Measurements from ENCODE around the gene FAR1.

Gene FAR1

DNA sequence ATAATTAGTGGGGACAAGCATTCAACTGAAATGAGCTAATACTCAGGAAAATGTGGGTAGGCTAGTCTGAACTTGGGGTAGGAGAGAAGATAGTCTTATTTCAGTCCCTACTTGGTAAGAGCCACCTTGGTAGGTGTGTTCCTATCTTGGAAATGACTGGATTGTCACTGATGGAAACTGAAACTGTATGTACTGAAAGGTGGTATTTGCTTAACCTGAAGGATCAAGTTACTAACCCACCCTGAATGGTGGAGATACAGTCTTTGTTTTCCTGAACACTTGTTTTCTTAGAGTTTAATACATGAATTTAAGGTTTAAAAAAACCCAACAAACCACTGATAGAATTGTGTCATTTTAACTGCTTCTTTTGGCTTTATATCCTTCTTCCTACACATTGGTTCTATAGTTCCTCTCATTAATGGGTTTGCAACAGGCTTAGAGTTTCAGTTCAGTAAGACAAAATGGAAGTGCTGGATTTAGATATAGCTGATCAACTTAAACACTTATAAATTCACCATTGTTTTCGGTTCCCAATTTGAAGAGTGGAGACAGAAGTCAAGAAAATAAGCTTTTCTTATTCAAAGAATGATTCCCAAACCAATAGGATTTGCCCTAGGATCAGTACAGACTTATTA is 4.2 kb downstream of the FAR1 start:
- DNase-seq: peak; percentile 90

- peak; percentile 95 for DNase-seq
Measured at GRCh38 chr11:13674799-13675509, 6.5 kb downstream of the FAR1 start.

DNA sequence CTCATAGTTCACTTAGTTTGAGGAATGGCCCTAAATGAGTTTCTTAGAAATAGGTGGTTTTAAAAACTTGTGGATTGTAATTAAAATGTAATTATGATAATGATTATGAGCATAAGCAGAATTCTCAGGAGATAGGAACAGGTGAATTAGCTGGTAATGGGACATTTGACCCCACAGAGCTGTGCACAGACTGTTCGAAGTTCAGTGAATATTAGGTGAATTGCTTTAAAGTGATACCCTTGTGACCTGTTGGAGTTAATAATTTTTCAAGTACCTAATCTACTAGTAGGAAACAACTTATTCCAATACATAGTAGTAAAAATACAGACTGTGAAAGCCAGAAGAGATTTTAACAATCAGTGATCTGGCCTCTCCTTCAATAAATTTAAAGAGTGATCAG is 8.1 kb downstream of the FAR1 start:
- DNase-seq: no peak

DNA sequence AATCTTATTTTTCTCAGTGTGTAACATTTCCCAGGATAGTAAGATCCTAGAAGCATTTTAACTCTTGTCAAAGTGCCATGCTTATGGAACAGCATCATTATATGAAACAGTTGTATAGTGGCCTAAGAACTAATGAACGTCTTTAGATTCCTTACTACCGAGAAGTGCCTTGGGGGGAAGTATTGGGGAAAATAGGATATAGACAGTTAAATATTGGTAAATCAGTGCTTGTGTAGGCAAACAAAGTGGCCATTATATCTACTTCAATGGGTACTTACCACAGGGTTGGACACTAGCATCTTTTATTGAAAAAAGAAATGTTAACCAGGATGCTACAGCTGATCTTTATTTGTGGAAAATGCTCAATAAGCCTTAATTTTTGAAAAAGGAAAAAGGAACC is 11.3 kb downstream of the FAR1 start:
- DNase-seq: no peak

DNA sequence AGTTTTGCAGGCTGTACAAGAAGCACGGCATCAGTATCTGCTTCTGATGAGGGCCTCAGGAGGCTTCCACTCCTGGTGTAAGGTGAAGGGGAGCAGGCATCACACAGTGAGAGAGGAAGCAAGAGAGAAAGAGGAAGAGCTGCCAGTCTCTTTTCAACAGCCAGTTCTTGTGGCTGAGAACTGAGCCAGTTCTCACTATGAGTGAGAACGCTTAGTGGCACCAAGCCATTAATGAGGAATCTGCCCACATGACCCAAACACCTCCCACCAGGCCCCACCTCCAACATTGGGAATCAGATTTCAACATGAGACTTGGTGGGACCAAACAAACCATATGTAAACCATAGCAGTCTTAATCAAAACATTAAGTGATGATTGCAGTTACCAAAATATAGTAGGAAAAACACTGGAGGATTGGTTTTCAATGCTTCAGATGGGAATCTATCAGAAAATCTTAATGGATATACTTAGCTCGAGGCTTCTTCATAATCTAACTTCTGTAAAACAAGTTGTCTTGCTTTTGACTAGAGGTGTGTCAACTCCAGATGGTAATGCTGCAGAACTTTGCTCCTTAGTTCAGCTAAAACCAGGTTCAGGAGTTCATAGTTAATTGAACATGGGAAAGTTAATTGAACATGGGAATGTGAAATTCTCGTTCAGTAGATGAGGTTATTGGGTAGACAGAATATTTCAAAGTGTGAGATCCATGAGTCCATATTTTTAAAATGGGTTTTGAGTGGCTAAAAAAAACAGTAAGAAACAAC is 12.2 kb downstream of the FAR1 start:
- DNase-seq: peak; percentile 91

DNA sequence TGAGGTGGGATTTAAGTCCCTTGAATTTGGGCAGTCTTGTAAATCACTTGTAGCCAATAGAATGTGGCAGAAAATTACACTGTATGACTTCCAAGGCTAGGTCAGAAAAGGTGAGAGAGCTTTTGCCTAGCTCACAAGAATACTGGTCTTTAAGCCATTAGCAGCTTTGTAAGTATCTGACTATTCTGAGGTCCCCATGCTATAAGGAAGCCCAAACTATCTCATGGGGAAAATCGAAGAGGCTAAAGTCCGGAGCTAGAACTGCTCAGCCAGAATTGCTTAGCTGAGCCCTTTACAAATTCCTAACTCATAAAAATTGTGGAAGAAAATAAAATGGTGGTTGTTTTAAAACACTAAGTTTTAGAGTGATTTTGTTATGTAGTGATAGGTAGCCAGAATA is 13.0 kb downstream of the FAR1 start:
- DNase-seq: no peak

- DNase-seq: no peak
Measured at GRCh38 chr11:13682212-13682611, 13.7 kb downstream of the FAR1 start.

- DNase-seq: peak; percentile 22
Measured at GRCh38 chr11:13685461-13686108, 17.1 kb downstream of the FAR1 start.

- no peak for DNase-seq
Measured at GRCh38 chr11:13686776-13687175, 18.3 kb downstream of the FAR1 start.

- no peak for DNase-seq
Measured at GRCh38 chr11:13687271-13687670, 18.8 kb downstream of the FAR1 start.

- peak; percentile 68 for DNase-seq
Measured at GRCh38 chr11:13691286-13691899, 22.9 kb downstream of the FAR1 start.

- no peak for DNase-seq
Measured at GRCh38 chr11:13692172-13692571, 23.7 kb downstream of the FAR1 start.

- DNase-seq: no peak
Measured at GRCh38 chr11:13694115-13694514, 25.6 kb downstream of the FAR1 start.

GRCh38 chr11:13695886-13696285 is 27.4 kb downstream of the FAR1 start:
- DNase-seq: no peak

DNA sequence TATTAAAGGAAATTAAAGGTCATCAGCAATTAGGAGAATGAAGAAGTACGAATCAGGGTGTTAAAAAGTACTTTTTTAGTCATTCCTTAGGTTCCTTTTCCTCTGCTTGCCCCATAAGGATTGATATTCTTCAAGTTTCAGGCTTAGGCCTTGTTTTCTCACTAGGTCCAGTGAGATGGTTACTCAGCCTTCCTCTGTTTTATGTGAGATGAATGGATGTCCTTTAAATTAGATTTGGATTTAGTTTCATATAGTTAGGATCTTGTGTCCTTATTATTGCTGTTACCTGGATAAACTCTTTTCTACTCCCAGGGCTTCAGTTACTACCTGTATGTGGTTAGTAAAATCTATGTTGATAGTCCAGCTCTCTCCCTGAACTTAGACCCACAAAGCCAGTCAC is 29.2 kb downstream of the FAR1 start:
- DNase-seq: no peak

GRCh38 chr11:13698132-13698531 is 29.7 kb downstream of the FAR1 start:
- no peak for DNase-seq

GRCh38 chr11:13699041-13699440 is 30.6 kb downstream of the FAR1 start:
- no peak for DNase-seq

GRCh38 chr11:13699870-13700269 is 31.4 kb downstream of the FAR1 start:
- DNase-seq: no peak

GRCh38 chr11:13701506-13701905 is 33.0 kb downstream of the FAR1 start:
- DNase-seq: no peak

GRCh38 chr11:13702071-13702470 is 33.6 kb downstream of the FAR1 start:
- DNase-seq: no peak

- DNase-seq: no peak
Measured at GRCh38 chr11:13705710-13706109, 37.2 kb downstream of the FAR1 start.

DNA sequence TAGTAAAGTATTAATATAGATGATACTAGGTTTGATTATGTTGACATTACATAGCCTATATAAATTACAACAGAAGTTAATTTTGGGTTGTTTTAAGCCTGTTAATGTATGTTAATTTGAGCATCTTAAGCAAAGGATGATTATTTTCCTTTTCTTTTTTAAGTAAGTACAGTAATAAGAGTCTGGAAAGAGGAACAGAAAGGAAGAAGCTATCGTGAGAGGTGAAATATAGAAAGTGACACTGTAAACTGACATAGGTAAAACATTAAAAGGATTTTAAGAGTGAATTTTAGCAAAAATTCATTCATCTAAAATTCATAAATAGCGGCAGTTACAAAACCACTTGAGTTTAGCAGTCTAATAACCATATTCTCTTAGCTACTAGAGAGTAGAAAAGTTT is 45.5 kb downstream of the FAR1 start:
- no peak for DNase-seq

- DNase-seq: peak; percentile 40
Measured at GRCh38 chr11:13717331-13717730, 48.9 kb downstream of the FAR1 start.
